Breast epithelium (tissue), 3 donors: ENCODE measurements around the gene PIK3CA.

Experiments used
- CTCF ChIP-seq, 3 donors: fragments of 450-650 bp; IDR thresholded peaks; one replicate each; pipeline ENCODE4 v1.5.1; 2016 to 2017; ENCODE audit warnings: antibody characterized with exemption in 3 of 3, mild to moderate bottlenecking in 3 of 3, moderate library complexity in 3 of 3
- POLR2A ChIP-seq: fragments of 450-650 bp; IDR thresholded peaks from one replicate; pipeline ENCODE4 v1.6.1; 2016; ENCODE audit warnings: antibody characterized with exemption, mild to moderate bottlenecking, moderate library complexity
- POLR2AphosphoS5 ChIP-seq, 3 donors: sonication (generic); formaldehyde crosslinking; IDR thresholded peaks; one replicate each; pipeline ENCODE4 v1.6.1; 2017; ENCODE audit warnings: antibody characterized with exemption in 3 of 3

GRCh38 chr3:179224584-179224983, 76.4 kb downstream of the PIK3CA start:
- no peak for TF ChIP-seq CTCF (IDR thresholded peaks at IDR 0.05)
- TF ChIP-seq POLR2AphosphoS5 (IDR thresholded peaks at IDR 0.05), result no peak
- no peak for TF ChIP-seq POLR2A
